ENCODE measurements around the gene RHAG. TPM values are rescaled to one million over a fixed set of nuclear protein-coding genes. Genes with fewer than 3 reads are reported as not detected.
A peak's percentile ranks its signal among the peaks of the same experiment; 100 is the strongest.

Gene RHAG
- total and polyA plus RNA-seq, 2 of the 8 experiments (the other 6 are each of a cell fraction or from before 2014, with no cell fraction given), result not detected

- 0 out of 2 replicates have a peak overlapping the region, but pooled peaks have one; percentile 39 for H2BK12ac ChIP-seq (ENCODE audit: low read depth, low read length)
- H3K9ac ChIP-seq (replicated peaks in 1 of 4; ENCODE audit: extremely low read depth in 1 of 4, low read depth in 3 of 4, low read length in 3 of 4), result no peak overlapping the region
- ChIA-PET POLR2A (ENCODE audit: partially characterized antibody) (no interaction called here), CTCF (ENCODE audit: partially characterized antibody) (no interaction called here)
- TF ChIP-seq ASH2L (IDR thresholded peaks at IDR 0.05; ENCODE audit: low read length) (no peak), TAF7 (optimal IDR thresholded peaks at IDR 0.05; ENCODE audit: borderline replicate concordance, low read depth, low read length) (no peak), SUZ12 (IDR thresholded peaks at IDR 0.05; ENCODE audit: low read length) (no peak), SAP30 (IDR thresholded peaks at IDR 0.05; ENCODE audit: insufficient read depth, insufficient replicate concordance, low read length) (no peak), E2F6 (IDR thresholded peaks at IDR 0.05) (no peak), SP1 (IDR thresholded peaks at IDR 0.05; ENCODE audit: low read depth, low read length) (no peak), POLR2AphosphoS5 (IDR thresholded peaks at IDR 0.05; ENCODE audit: low read depth, low read length) (no peak), SIX5 (IDR thresholded peaks at IDR 0.05; ENCODE audit: low read depth, low read length) (no peak), CREB1 (IDR thresholded peaks at IDR 0.05) (no peak), RNF2 (IDR thresholded peaks at IDR 0.05; ENCODE audit: borderline replicate concordance, low read depth, low read length, missing control alignments, poor library complexity, severe bottlenecking) (no peak), PHF8 (conservative IDR thresholded peaks at IDR 0.05; ENCODE audit: low read depth, low read length) (no peak), KDM5A (IDR thresholded peaks at IDR 0.05; ENCODE audit: low read length) (no peak)
- peaks cover 0 to 9% (median 3%) of the 10 kb centered on the region in 4 experiments; a peak in 2 of 7 replicates for H3K4me1 ChIP-seq (replicated peaks in 1 of 4; ENCODE audit: control insufficient read depth in 3 of 4, insufficient read depth in 4 of 4, low read length in 3 of 4)
- H4K20me1 ChIP-seq (replicated peaks in 1 of 2; ENCODE audit: control insufficient read depth in 1 of 2, insufficient read depth in 2 of 2, low read length in 2 of 2), result no peaks in the 10 kb centered on the region
- no peak overlapping the region for H3K23ac ChIP-seq (ENCODE audit: insufficient read length)
- 85% methylated on average over 1 of the region's 1 CpG; no CpG with 5 or more reads in 1 of the 2 experiments for WGBS, 2 experiments (ENCODE audit: extremely low coverage in 1 of 2, insufficient coverage in 1 of 2, insufficient read length in 1 of 2, insufficient replicate concordance in 2 of 2, low coverage in 1 of 2, low lambda C conversion rate in 2 of 2, missing lambda C conversion rate in 1 of 2)
- H3K18ac ChIP-seq (ENCODE audit: extremely low read depth, low read length), result no peak overlapping the region
- no peak overlapping the region for H2BK15ac ChIP-seq (ENCODE audit: low read length)
- no peak overlapping the region for H3K4me3 ChIP-seq (ENCODE audit: extremely low read depth in 1 of 4, insufficient read depth in 2 of 4, low read depth in 3 of 4, low read length in 4 of 4)
- peak overlapping the region; percentile 23 for H4K5ac ChIP-seq (ENCODE audit: insufficient read length, low read depth, low read length)
- H3K14ac ChIP-seq (ENCODE audit: insufficient read length), result no peak overlapping the region
- DNase-seq (ENCODE audit: low read depth in 1 of 2, low spot score in 2 of 2), result no peak
- H2BK20ac ChIP-seq (ENCODE audit: low read length), result no peak overlapping the region
- H3K4me2 ChIP-seq (ENCODE audit: insufficient read depth in 1 of 2, low read depth in 2 of 2, low read length in 2 of 2), result no peak overlapping the region
- no peak overlapping the region for H2BK5ac ChIP-seq (ENCODE audit: low read depth, low read length)
- no peaks in the 10 kb centered on the region for H3K36me3 ChIP-seq (ENCODE audit: control insufficient read depth in 2 of 4, insufficient read depth in 4 of 4, low read length in 3 of 4)
- peaks cover 3% of the 10 kb centered on the region; the same call in 1 of the 2 replicates for H3K23me2 ChIP-seq (ENCODE audit: low read depth, low read length)
- no peaks in the 10 kb centered on the region for H3K27me3 ChIP-seq (replicated peaks in 1 of 4; ENCODE audit: control insufficient read depth in 3 of 4, extremely low read depth in 1 of 4, insufficient read depth in 3 of 4, low read length in 3 of 4)
- no peaks in the 10 kb centered on the region for H3K9me3 ChIP-seq (ENCODE audit: insufficient read depth in 2 of 2, low read depth in 1 of 2, low read length in 1 of 2)
- H4K8ac ChIP-seq (ENCODE audit: extremely low read depth, insufficient read depth, low read length), result no peak overlapping the region
- no peak overlapping the region for H2AFZ ChIP-seq (ENCODE audit: low read length)
- no peak overlapping the region for H4K91ac ChIP-seq (replicated peaks; ENCODE audit: insufficient read length, low read length)
- H3K79me1 ChIP-seq (ENCODE audit: low read depth, low read length), result no peaks in the 10 kb centered on the region
- H3K79me2 ChIP-seq (ENCODE audit: control insufficient read depth in 1 of 2, insufficient read depth in 2 of 2, low read length in 2 of 2), result no peaks in the 10 kb centered on the region
- no peak overlapping the region for H3K27ac ChIP-seq (ENCODE audit: low read depth, low read length)
- H2AK5ac ChIP-seq (ENCODE audit: low read depth, low read length), result no peak overlapping the region
- H3K4ac ChIP-seq (replicated peaks; ENCODE audit: insufficient read length, low read depth, low read length), result no peak overlapping the region
- no peak overlapping the region for H2BK120ac ChIP-seq (replicated peaks; ENCODE audit: low read depth, low read length)
- H3K56ac ChIP-seq (replicated peaks; ENCODE audit: insufficient read length, low read depth, low read length), result no peak overlapping the region
- no peak for FAIRE-seq
Observed at GRCh38 chr6:49666480-49666879, 29.8 kb upstream of the RHAG start.
